Ovary (tissue), 9 donors: ENCODE results near the gene AGO4. TPM values are rescaled to one million over a fixed set of nuclear protein-coding genes. Genes with fewer than 3 reads are reported as not detected.
"Not testable (repeated sequence)": the region's sequence is repeated elsewhere in the genome, so short reads cannot be mapped to it uniquely, and the experiment has no call there.

Source experiments
- DNase-seq, 5 donors: peaks; one replicate each; pipeline ENCODE4 v3.0.0-alpha.2; 2019 to 2020
- H3K27ac ChIP-seq, 2 donors: fragments of 200-600 bp; one replicate each; pipeline versions ENCODE4 v1.5.1 to v1.8.0; 2019 to 2022
- H3K27me3 ChIP-seq: fragments of 200-600 bp; one replicate; pipeline ENCODE4 v1.8.0; 2022
- H3K36me3 ChIP-seq: fragments of 200-600 bp; sonication (generic); one replicate; pipeline ENCODE4 v1.5.1; 2019
- H3K4me1 ChIP-seq: one replicate; pipeline ENCODE4 v1.8.1; 2013; ENCODE audit warnings: mild to moderate bottlenecking, moderate library complexity; ENCODE audit not compliant: insufficient read depth
- H3K4me3 ChIP-seq: fragments of 200-600 bp; sonication (generic); one replicate; pipeline ENCODE4 v1.5.1; 2017
- H3K9me3 ChIP-seq, 2 donors: fragments of 200-600 bp in 1 of 2; sonication (generic) in 1 of 2; one replicate each; pipeline versions ENCODE4 v1.5.1 to v1.8.1; 2013 to 2019; ENCODE audit warnings: mild to moderate bottlenecking in 1 of 2, moderate library complexity in 1 of 2
- EP300 ChIP-seq: sonication (generic); formaldehyde crosslinking; IDR thresholded peaks from one replicate; pipeline ENCODE4 v1.6.1; 2017; ENCODE audit warnings: antibody characterized with exemption
- POLR2A ChIP-seq: fragments of 450-650 bp; IDR thresholded peaks from one replicate; pipeline ENCODE4 v1.6.1; 2017; ENCODE audit warnings: antibody characterized with exemption, mild to moderate bottlenecking, moderate library complexity
- WGBS, 3 donors: extraction: QIAGEN DNeasy Blood & Tissue Kit in 1 of 3; methylation state at CpG; one replicate each; pipeline versions ENCODE4 v1.1.5 to v1.1.7; 2013 to 2017; 5-methylcytosine and 5-hydroxymethylcytosine counted together
- intact Hi-C, 4 donors: fragments of 100-400 bp; cut with DNase I; formaldehyde crosslinking; loops; one replicate each; pipeline versions ENCODE4 v1.11.0 to v1.15.1; 2022 to 2023
- polyA plus RNA-seq, 2 donors: library from polyadenylated mRNA; stranded (reverse); fragments of 200-250 nt in 1 of 2; fragments of 350-450 nt in 1 of 2; fragmentation: Illumina TruSeq in 1 of 2; extraction: RNeasy Lipid Tissue Mini Kit (QIAGEN cat#74804) in 1 of 2; gene quantifications; one replicate each; pipeline ENCODE4 v1.2.3, GENCODE V29; 2013 to 2014
- total RNA-seq, 7 donors: library from RNA; depleted of rRNA in 2 of 7; stranded (reverse); fragments of >200 nt in 2 of 7; fragmentation: NEBNext Ultra II Directional in 3 of 7; extraction: Animal tissue kit (Norgen Biotek cat#: 25700) in 3 of 7; gene quantifications; one replicate each; pipeline versions ENCODE4 v1.1.0 to v1.2.4, GENCODE V29; 2016 to 2023
- TF ChIP-seq, protein P1 (sequence below), 3 donors: fragments of 450-650 bp in 2 of 3; fragments of 200-600 bp in 1 of 3; IDR thresholded peaks; one replicate each; pipeline versions ENCODE4 v1.5.1 to v1.8.0; 2016 to 2022; ENCODE audit warnings: antibody characterized with exemption in 3 of 3, mild to moderate bottlenecking in 1 of 3
- donor health status: DM: no; HTN: no; CAD: no; lungs with moderate emphysema.
- donor health status: DM: no; HTN: no; CAD: no.
- donor health status: Bipolar disorder and iron deficiency.
- donor health status: DM: yes; HTN: yes; CAD: no.
- donor health status: DM: no; HTN: no; CAD: no.
- donor health status: DM: yes; HTN: yes; CAD: no.

AGO4 gene
- total and polyA plus RNA-seq, 9 donors = 6.5 to 14.3 (median 9.9) TPM

DNA sequence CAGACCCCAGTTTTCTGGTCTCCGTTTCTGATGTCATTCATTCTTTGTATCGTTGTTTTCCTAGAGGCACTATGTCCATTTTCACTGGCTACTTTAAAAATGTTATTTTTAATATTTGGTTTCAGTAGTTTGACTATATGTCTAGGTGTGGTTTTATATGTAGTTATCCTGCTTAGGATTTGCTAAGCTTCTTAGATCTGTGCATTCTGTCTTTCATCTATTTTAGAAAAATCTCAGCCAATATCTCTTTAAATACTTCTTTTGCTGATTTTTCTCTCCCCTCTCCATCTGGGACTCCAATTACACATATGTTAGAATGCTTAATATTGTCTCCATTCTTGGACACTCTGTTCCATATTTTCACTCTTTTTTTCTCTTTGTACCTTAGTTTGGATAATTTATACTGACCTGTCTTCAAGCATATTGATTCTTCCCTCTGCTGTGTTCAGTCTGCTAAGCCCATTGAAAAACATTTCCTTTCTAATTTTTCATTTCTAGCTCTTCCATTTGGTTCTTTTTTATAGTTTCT is 24.7 kb upstream of the AGO4 start:
- Histone ChIP-seq H3K36me3 (no peaks in the 10 kb centered on the region), H3K27me3 (no peaks in the 10 kb centered on the region), H3K27ac (no peak overlapping the region), H3K4me3 (no peak overlapping the region), H3K9me3 (no peaks in the 10 kb centered on the region), H3K4me1 (no peaks in the 10 kb centered on the region)
- TF ChIP-seq EP300 = no peak
- TF ChIP-seq, protein P1, sequence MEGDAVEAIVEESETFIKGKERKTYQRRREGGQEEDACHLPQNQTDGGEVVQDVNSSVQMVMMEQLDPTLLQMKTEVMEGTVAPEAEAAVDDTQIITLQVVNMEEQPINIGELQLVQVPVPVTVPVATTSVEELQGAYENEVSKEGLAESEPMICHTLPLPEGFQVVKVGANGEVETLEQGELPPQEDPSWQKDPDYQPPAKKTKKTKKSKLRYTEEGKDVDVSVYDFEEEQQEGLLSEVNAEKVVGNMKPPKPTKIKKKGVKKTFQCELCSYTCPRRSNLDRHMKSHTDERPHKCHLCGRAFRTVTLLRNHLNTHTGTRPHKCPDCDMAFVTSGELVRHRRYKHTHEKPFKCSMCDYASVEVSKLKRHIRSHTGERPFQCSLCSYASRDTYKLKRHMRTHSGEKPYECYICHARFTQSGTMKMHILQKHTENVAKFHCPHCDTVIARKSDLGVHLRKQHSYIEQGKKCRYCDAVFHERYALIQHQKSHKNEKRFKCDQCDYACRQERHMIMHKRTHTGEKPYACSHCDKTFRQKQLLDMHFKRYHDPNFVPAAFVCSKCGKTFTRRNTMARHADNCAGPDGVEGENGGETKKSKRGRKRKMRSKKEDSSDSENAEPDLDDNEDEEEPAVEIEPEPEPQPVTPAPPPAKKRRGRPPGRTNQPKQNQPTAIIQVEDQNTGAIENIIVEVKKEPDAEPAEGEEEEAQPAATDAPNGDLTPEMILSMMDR (IDR thresholded peaks at IDR 0.05) = no peak
- TF ChIP-seq POLR2A = no peak
- DNase-seq = no peak
- intact Hi-C loops = no loop called here
- 89 to 97% (median 92%) methylated on average over 2 of the region's 2 CpGs for WGBS, 3 donors

DNA sequence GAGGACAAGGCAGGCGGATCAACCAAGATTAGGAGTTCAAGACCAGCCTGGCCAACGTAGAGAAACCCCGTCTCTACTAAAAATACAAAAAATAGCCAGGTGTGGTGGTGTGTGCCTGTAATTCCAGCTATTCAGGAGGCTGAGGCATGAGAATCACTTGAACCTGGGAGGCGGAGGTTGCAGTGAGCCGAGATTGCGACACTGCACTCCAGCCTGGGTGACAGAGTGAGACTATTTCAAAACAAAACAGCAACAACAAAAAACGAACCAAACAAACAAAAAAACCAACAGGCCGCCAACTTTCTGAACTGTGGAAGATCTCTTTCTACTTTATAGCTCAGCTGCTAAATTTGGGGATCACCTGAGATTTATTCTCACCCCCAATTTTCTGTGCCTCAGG is 23.5 kb upstream of the AGO4 start:
- H3K4me3 ChIP-seq, H3K4me1 ChIP-seq, H3K27me3 ChIP-seq, H3K9me3 ChIP-seq, DNase-seq, intact Hi-C loops, H3K27ac ChIP-seq, H3K36me3 ChIP-seq: not testable (repeated sequence)
- WGBS, 3 donors = 85 to 90% (median 86%) methylated on average over 8 of the region's 8 CpGs

DNA sequence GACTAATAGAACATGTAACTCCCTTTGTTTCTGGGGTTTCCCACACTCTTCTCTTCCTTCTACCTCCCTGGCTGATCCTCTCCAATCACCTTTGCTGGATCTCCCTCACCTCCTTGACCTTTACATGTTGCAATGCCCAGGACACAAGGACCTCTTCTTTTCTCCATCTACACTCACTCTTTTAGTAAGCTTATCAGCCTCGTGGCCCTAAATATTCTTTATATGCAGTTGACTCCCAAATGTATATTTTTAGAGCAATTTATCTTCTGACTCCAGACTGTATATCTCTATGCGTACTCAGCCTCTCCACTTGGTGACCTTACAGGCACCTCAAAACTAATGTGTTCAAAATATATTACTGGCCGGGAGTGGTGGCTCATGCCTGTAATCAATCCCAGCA is 19.7 kb upstream of the AGO4 start:
- Histone ChIP-seq H3K36me3 (no peaks in the 10 kb centered on the region), H3K4me1 (no peaks in the 10 kb centered on the region), H3K9me3 (no peaks in the 10 kb centered on the region), H3K27ac (no peak overlapping the region), H3K4me3 (no peak overlapping the region), H3K27me3 (no peaks in the 10 kb centered on the region)
- WGBS, 3 donors = 27 to 48% (median 46%) methylated on average over 3 of the region's 3 CpGs
- DNase-seq = no peak
- no peak for TF ChIP-seq EP300
- TF ChIP-seq POLR2A = no peak
- TF ChIP-seq, protein P1 (IDR thresholded peaks at IDR 0.05) = no peak
- intact Hi-C loops = no loop called here

DNA sequence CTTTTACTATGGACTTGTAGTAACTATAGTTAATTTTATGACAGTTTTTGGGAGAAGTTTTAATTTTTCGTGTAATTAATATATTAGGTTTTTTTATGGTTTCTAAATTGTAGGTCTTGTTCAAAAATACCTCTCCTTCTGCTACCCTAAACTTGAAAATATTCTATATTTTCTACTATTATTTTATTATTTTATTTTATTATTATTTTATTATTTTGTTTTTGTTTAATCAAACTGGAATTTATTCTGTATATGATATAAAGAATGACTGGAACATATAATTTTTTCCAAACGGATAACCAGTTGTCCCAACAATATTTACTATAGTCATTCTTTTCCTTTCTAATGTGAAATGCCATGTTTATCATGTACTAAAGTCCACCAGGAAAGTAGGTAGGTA is 17.1 kb upstream of the AGO4 start:
- Histone ChIP-seq H3K36me3 (no peaks in the 10 kb centered on the region), H3K27ac (no peak overlapping the region), H3K9me3 (no peaks in the 10 kb centered on the region), H3K4me3 (no peak overlapping the region), H3K4me1 (no peaks in the 10 kb centered on the region), H3K27me3 (no peaks in the 10 kb centered on the region)
- DNase-seq = no peak
- 82 to 88% (median 86%) methylated on average over 2 of the region's 2 CpGs for WGBS, 3 donors
- no peak for TF ChIP-seq POLR2A
- no peak for TF ChIP-seq EP300
- TF ChIP-seq, protein P1 (IDR thresholded peaks at IDR 0.05) = no peak
- intact Hi-C loops = no loop called here

DNA sequence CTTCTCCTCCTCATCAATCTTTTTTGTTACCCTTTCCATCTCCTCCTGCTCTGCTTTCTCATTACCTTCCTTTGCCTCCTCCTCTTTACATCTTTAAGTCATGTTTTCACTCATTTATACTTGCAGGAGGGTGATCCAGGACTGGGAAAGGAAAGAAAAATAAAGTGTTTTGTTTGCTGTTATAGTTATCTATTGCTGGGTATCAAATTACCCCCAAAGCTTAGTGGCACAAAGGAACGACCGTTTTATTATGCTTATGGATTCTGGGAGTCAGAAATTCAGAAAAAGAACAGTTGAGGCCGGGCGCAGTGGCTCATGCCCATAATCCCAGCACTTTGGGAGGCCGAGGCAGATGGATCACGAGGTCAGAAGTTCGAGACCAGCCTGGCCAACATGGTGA is 12.5 kb upstream of the AGO4 start:
- DNase-seq = no peak
- Histone ChIP-seq H3K36me3 (no peaks in the 10 kb centered on the region), H3K27me3 (no peaks in the 10 kb centered on the region), H3K4me1 (no peaks in the 10 kb centered on the region), H3K27ac (no peak overlapping the region), H3K9me3 (no peaks in the 10 kb centered on the region), H3K4me3 (no peak overlapping the region)
- intact Hi-C loops = no loop called here
- 69 to 76% (median 72%) methylated on average over 7 of the region's 7 CpGs for WGBS, 3 donors
- TF ChIP-seq, protein P1 (IDR thresholded peaks at IDR 0.05) = no peak
- TF ChIP-seq EP300 = no peak
- no peak for TF ChIP-seq POLR2A
